ENCODE results near the gene PIGN.
A peak's percentile ranks its signal among the peaks of the same experiment; 100 is the strongest.
"Not testable (repeated sequence)": the region's sequence is repeated elsewhere in the genome, so short reads cannot be mapped to it uniquely, and the experiment has no call there.

PIGN gene

GRCh38 chr18:62182220-62182619, 4.6 kb downstream of the PIGN start:
- DNase-seq (ENCODE audit: low spot score), result no peak

DNA sequence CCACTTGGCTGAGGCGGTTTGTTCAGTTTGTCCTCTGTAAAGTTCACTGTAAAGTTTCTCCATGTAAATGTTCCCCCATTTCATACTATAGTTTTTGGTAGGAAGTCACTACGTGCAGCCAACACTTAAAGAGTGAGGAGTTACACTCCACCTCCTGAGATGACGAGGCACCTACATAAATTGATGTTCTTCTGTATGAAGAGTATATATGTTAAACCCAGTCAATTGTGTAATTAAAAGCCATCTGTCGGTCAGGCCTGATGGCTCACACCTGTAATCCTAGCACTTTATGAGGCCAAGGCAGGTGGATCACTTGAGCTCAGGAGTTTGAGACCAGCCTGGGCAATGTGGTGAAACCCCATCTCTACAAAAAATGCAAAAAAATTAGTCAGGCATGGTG, 7.6 kb downstream of the PIGN start:
- DNase-seq (ENCODE audit: low spot score), result no peak

GRCh38 chr18:62177271-62177670, 9.6 kb downstream of the PIGN start:
- DNase-seq (ENCODE audit: low spot score), result no peak

GRCh38 chr18:62175521-62175920, 11.3 kb downstream of the PIGN start:
- DNase-seq (ENCODE audit: low spot score), result no peak

DNA sequence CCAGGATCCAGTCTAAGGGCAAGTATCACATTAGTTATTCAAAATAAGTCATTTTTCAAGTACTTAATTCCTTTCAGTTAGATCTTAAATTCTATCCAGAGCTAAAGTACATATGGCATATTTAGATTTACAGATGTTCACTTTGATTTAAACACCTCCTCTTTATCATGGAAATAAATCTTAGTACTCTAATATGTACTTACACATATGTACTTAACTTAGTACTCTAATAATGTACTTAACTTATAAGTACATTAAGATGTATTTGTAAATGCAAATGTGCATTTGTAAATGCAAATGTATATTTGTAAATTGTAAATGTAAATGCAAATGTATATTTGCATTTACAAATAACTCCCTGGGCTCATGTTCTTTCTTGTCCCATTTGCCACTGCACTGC, 14.6 kb downstream of the PIGN start:
- DNase-seq (ENCODE audit: low spot score), result no peak

- DNase-seq (ENCODE audit: low spot score), result no peak
Measured at GRCh38 chr18:62170857-62171256, 16.0 kb downstream of the PIGN start.

DNA sequence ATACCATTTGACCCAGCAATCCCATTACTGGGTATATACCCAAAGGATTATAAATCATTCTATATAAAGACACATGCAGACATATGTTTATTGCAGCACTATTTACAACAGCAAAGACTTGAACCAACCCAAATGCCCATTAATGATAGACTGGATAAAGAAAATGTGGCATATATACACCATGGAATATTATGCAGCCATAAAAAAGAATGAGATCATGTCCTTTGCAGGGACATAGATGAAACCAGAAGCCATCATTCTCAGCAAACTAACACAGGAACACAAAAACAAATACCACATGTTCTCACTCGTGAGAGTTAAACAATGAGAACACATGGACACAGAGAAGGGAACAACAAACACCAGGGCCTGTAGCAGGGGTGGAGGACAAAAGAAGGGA, 20.3 kb downstream of the PIGN start:
- not testable (repeated sequence) for DNase-seq (ENCODE audit: low spot score)

GRCh38 chr18:62165583-62165982, 21.3 kb downstream of the PIGN start:
- DNase-seq (ENCODE audit: low spot score), result peak; percentile 12

DNA sequence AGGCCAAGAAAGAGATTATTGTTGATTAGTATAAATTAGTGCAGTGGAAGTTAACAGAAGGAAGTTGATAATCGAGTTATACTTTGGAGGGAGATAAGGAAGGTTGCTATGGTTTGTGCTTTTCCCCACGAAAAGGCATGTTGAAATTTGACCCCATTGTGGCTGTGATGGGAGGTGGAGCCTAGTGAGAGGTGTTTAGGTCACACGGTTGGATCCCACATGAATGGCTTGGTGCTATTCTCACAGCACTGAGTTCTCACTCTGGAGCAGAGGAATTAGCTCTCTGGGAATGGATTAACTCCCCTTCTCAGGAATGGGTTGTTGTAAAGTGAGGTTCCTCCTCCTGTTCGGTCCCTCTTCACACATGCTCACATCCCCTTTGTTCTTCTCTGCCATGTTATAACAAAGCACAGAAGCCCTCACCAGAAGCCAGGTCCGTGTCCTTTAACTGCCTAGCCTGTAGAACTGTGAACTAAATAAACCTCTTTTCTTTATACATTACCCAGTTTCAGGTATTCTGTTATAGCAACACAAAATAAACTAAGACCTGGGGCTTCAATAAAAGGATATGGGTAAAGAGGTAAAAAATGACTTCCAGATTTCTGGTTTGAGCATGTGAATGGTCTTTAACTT, 21.9 kb downstream of the PIGN start:
- DNase-seq (ENCODE audit: low spot score), result no peak

- DNase-seq (ENCODE audit: low spot score), result no peak
Measured at GRCh38 chr18:62164310-62164709, 22.5 kb downstream of the PIGN start.

GRCh38 chr18:62157843-62158242, 29.0 kb downstream of the PIGN start:
- DNase-seq (ENCODE audit: low spot score), result no peak

DNA sequence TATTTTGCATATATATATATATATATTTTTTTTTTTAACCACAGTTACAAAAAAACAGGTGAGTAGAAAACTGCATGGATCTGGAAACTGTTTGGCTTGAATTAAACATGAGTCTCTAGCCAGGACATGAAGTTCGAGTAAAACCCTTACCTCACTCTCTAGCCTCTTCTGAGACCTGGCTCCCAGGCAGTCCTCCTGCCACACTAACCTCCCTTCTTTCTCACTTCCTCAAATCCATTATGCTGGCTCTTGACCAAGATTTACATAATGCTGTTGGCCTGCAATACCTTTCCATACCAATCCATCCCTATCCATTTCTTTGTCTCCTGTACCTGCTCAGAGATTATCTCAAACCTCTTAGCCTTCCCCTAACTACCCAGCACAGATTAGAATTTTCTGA, 34.0 kb downstream of the PIGN start:
- DNase-seq (ENCODE audit: low spot score), result no peak

GRCh38 chr18:62151068-62151771, 35.6 kb downstream of the PIGN start:
- no peak for DNase-seq (ENCODE audit: low spot score)

GRCh38 chr18:62144338-62144737, 42.5 kb downstream of the PIGN start:
- DNase-seq (ENCODE audit: low spot score), result no peak

DNA sequence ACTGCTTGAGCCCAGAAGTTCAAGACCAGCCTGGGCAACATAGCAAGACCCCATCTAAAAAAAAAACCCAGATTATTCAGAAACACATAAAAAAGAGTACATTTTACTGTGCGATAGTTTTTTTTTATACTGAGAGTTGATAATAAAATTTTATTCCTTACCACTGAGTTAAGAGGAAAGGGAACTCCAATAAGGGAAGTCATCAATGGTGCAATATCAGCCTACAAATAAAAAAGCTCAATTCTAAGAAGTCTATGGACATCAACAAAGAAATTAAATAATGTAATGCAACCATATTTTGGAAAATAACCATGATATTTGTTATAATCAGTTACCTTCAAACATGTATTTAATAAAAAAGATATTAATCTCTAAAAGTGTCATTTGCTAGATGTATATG, 46.6 kb downstream of the PIGN start:
- no peak for DNase-seq (ENCODE audit: low spot score)

DNA sequence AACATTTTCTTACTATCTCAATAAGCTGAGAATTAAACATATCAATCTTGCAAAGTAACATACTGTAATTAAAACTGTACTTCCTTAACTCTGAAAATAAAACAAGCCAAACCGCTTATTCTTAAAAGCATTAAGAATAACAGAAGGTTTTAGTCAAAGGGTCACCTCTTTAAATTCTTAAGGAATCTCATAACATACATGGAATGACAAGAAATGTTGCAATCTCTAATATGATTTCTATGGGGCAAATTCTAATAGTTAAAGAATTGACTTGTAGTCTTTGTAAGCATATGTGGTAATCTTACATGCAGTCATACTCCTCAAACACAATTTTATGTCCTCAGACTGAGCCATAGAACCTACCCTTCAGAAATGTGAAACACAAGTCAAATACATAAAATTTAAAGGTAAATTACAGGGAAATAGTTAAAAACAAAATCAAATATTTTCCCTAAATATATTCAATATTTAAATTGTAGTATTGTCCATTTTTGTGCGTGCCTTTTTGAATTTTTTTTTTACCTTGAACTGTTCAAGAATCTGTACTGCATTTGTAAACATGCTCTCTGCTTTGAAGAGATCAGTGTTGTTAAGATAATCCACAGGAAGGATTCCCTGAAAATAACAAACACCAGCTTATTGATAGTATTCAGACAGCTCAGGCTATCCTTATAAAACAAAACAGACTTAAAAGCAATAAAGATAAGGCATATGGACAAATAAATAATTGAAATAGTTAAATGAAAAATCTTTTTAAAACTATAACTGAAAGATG, 48.2 kb downstream of the PIGN start:
- DNase-seq (ENCODE audit: low spot score), result no peak

GRCh38 chr18:62131301-62131909, 55.5 kb downstream of the PIGN start:
- DNase-seq (ENCODE audit: low spot score), result peak; percentile 55

DNA sequence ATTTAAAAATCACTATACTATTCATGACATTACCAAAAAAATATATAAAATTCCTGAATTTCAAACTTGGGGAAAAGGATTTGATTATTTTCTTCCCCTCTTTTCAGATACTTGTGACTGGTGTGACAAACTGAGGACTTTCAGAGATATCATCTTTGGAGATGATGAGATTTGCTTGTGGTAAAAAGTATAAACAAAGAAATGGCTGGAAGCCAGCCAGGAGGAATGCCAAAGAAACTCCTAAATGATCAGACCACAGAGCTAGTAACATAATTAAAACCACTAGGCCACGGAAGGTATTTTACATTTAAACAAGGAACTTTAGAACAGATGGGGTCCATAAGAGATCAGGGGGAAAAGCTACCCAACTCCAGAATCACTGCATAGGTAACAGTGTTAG, 58.7 kb downstream of the PIGN start:
- DNase-seq (ENCODE audit: low spot score), result peak; percentile 34

DNA sequence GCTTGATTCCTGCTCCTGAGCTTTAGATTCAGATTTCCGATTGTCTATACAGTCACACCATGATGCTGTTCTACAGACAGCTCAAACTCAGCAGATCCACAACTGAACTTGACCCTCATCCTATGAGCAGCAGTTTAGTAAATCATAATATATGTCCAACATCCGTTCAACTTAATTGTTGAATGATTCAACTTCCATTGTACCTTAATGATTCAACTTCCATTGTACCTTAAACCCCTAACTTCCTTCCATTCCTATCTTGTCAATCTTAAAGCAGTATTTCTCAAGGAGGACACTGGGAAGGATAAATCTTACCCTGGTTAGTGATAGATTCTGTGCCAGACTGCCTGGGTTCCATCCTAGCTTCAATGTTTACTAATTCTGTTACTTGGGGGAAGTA, 60.1 kb downstream of the PIGN start:
- DNase-seq (ENCODE audit: low spot score), result no peak

- DNase-seq (ENCODE audit: low spot score), result no peak
Measured at GRCh38 chr18:62125702-62126101, 61.2 kb downstream of the PIGN start.

DNA sequence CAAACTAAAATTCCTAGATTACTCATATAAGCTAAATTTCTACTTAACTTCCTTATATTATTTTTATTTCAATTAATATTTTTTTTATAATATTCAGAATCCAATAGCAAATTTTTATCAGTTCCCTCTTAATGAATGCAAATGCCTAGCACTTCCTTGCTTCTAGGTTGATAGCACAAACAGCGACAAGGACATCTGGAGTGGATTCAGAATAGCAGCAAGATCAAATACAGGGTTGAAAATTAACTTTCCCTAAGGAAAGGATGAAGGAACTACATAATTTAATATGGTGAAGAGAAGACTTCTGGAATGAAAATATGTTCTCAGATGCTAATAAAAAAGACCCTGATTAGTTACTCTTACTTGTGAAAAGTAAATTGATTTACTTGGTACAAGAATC, 64.5 kb downstream of the PIGN start:
- DNase-seq (ENCODE audit: low spot score), result no peak

DNA sequence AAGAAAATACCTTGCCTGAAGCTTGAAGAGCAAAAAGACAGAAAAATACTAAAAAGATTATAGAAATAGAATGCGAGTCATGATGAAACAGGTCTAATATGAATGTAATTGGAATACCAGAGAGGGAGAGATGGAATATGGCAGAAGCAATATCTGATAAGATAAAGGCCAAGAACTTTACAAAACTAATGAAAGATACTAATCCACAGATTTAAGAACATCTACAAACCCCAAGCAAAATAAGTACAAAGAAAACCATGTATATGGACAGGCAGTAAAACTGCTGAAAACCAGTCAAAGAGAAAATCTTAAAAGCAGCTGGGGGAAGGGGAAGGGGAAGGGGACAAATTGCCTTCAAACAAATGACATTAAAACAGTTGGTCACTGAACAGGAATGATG, 67.0 kb downstream of the PIGN start:
- no peak for DNase-seq (ENCODE audit: low spot score)

DNA sequence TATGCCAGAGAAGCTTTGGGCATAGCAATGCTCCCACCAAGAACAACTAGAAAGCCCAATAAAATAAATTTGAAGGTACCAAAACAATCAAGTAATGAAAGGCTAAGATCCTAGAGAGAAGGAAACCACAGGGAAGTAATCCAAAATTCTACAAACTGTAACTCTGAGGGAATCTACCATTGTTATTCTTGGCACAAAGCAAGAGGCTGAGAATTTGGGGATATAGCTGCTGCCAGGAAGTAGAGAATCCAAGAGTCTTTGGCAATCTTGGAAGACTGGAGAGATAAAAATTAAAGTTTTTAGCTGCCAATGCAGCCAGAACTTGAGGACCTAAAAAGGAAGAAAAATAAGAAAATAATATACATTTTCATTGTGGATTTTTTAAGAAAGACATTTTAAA, 68.5 kb downstream of the PIGN start:
- DNase-seq (ENCODE audit: low spot score), result no peak

All from kidney tubule cell (primary cell).